Fibroblast of lung (primary cell): ENCODE results near the gene HLA-B.

ENCODE experiments used
- EZH2 ChIP-seq: IDR thresholded peaks from 2 replicates; pipeline ENCODE4 v1.5.1; 2012; ENCODE audit warnings: low read length, control low read depth, mild to moderate bottlenecking; ENCODE audit errors: missing control alignments
- TF ChIP-seq, protein P1 (sequence below), 2 donors: IDR thresholded peaks in 1 of 2; conservative IDR thresholded peaks in 1 of 2; 1 replicate in 1 of 2; 2 replicates in 1 of 2; pipeline ENCODE4 v1.5.1; 2011 to 2012; ENCODE audit warnings: low read length in 2 of 2, control low read depth in 1 of 2, inconsistent platforms in 1 of 2, low read depth in 1 of 2, mild to moderate bottlenecking in 1 of 2

DNA sequence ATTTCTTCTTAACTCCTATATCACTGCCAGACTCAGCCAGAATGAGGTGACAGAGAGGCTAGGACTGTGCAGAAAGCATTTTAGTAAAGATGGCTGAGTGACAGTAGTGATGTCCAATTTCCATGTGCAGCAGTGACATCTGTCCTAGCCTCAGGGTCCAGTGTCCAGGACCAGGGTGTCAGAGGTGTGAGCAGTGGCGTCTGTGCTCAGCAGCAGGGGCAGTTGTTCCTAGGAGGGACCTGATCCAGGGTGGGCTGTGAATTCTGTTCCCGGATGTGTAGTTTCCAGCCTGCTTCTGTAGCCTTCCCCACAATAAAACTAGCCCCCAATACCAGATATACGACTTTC lies 6.0 kb downstream of the HLA-B start:
- TF ChIP-seq EZH2, result no peak
- TF ChIP-seq, protein P1, sequence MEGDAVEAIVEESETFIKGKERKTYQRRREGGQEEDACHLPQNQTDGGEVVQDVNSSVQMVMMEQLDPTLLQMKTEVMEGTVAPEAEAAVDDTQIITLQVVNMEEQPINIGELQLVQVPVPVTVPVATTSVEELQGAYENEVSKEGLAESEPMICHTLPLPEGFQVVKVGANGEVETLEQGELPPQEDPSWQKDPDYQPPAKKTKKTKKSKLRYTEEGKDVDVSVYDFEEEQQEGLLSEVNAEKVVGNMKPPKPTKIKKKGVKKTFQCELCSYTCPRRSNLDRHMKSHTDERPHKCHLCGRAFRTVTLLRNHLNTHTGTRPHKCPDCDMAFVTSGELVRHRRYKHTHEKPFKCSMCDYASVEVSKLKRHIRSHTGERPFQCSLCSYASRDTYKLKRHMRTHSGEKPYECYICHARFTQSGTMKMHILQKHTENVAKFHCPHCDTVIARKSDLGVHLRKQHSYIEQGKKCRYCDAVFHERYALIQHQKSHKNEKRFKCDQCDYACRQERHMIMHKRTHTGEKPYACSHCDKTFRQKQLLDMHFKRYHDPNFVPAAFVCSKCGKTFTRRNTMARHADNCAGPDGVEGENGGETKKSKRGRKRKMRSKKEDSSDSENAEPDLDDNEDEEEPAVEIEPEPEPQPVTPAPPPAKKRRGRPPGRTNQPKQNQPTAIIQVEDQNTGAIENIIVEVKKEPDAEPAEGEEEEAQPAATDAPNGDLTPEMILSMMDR (conservative IDR thresholded peaks at IDR 0.05 in 1 of 2, IDR thresholded peaks at IDR 0.05 in 1 of 2; ENCODE audit: low read depth in 1 of 2, low read length in 2 of 2), result no peak
